H9 (cell line): ENCODE results near the gene ACVR1. TPM values are rescaled to one million over a fixed set of nuclear protein-coding genes. Genes with fewer than 3 reads are reported as not detected.

Source experiments
- DNase-seq: peaks from one replicate; pipeline ENCODE4 v3.0.0-alpha.2; 2017
- H2AFZ ChIP-seq: one replicate; pipeline ENCODE4 v1.6.1; 2013; ENCODE audit warnings: mild to moderate bottlenecking, low read length, control low read depth, moderate library complexity
- H2AK5ac ChIP-seq: 2 replicates; pipeline ENCODE4 v1.6.1; 2013; ENCODE audit warnings: low read length, control low read depth, mixed read lengths; ENCODE audit not compliant: insufficient read length
- H2BK120ac ChIP-seq: one replicate; pipeline ENCODE4 v1.6.1; 2013; ENCODE audit warnings: low read depth, mild to moderate bottlenecking, low read length, control low read depth, inconsistent platforms; ENCODE audit not compliant: poor library complexity, severe bottlenecking
- H2BK12ac ChIP-seq: 2 replicates; pipeline ENCODE4 v1.6.1; 2013; ENCODE audit warnings: low read length, control low read depth, mixed read lengths, low read depth; ENCODE audit not compliant: insufficient read length
- H2BK15ac ChIP-seq: 2 replicates; pipeline ENCODE4 v1.6.1; 2013; ENCODE audit warnings: low read depth, low read length, control low read depth
- H2BK20ac ChIP-seq: one replicate; pipeline ENCODE4 v1.6.1; 2013; ENCODE audit warnings: low read depth, mild to moderate bottlenecking, low read length, control low read depth, inconsistent platforms; ENCODE audit not compliant: poor library complexity, severe bottlenecking
- H2BK5ac ChIP-seq: 2 replicates; pipeline ENCODE4 v1.6.1; 2013; ENCODE audit warnings: low read length, control low read depth, mixed read lengths; ENCODE audit not compliant: insufficient read length
- H3K14ac ChIP-seq: 2 replicates; pipeline ENCODE4 v1.6.1; 2013; ENCODE audit warnings: low read length, control low read depth; ENCODE audit not compliant: insufficient read depth
- H3K18ac ChIP-seq: 2 replicates; pipeline ENCODE4 v1.6.1; 2013; ENCODE audit warnings: low read depth, mild to moderate bottlenecking, mixed read lengths, low read length, control low read depth; ENCODE audit not compliant: insufficient read length
- H3K23ac ChIP-seq: 2 replicates; pipeline ENCODE4 v1.6.1; 2013; ENCODE audit warnings: low read length, control low read depth, mixed read lengths, low read depth; ENCODE audit not compliant: insufficient read length
- H3K23me2 ChIP-seq: 2 replicates; pipeline ENCODE4 v1.6.1; 2013; ENCODE audit warnings: low read depth, mild to moderate bottlenecking, mixed read lengths, low read length, control low read depth; ENCODE audit not compliant: insufficient read length, poor library complexity, severe bottlenecking
- H3K27ac ChIP-seq: 2 replicates; pipeline ENCODE4 v1.5.1; 2013; ENCODE audit warnings: low read length, control low read depth, mixed read lengths, low read depth; ENCODE audit not compliant: insufficient read length
- H3K27me3 ChIP-seq: 2 replicates; pipeline ENCODE4 v1.6.1; 2013; ENCODE audit warnings: low read length, control low read depth, inconsistent platforms; ENCODE audit not compliant: insufficient read depth
- H3K4ac ChIP-seq: 2 replicates; pipeline ENCODE4 v1.6.1; 2013; ENCODE audit warnings: low read depth, mild to moderate bottlenecking, control low read depth, inconsistent platforms, low read length, moderate library complexity
- H3K4me1 ChIP-seq: 2 replicates; pipeline ENCODE4 v1.6.1; 2013; ENCODE audit warnings: low read length, control low read depth, inconsistent platforms; ENCODE audit not compliant: insufficient read depth
- H3K4me2 ChIP-seq: 2 replicates; pipeline ENCODE4 v1.6.1; 2013; ENCODE audit warnings: low read length, control low read depth, mixed read lengths; ENCODE audit not compliant: insufficient read length, insufficient read depth
- H3K56ac ChIP-seq: 2 replicates; pipeline ENCODE4 v1.6.1; 2013; ENCODE audit warnings: low read depth, mild to moderate bottlenecking, mixed read lengths, low read length, control low read depth; ENCODE audit not compliant: insufficient read length
- H3K79me1 ChIP-seq: 2 replicates; pipeline ENCODE4 v1.6.1; 2013; ENCODE audit warnings: low read depth, mild to moderate bottlenecking, moderate library complexity, low read length, control low read depth, inconsistent platforms; ENCODE audit not compliant: insufficient read depth, poor library complexity, severe bottlenecking
- H3K79me2 ChIP-seq: 2 replicates; pipeline ENCODE4 v1.6.1; 2013; ENCODE audit warnings: low read length, control low read depth, inconsistent platforms; ENCODE audit not compliant: insufficient read depth
- H3K9ac ChIP-seq: 2 replicates; pipeline ENCODE4 v1.6.1; 2013; ENCODE audit warnings: low read length, control low read depth, mixed read lengths; ENCODE audit not compliant: insufficient read length; ENCODE audit errors: extremely low read depth
- H3K9me3 ChIP-seq: one replicate; pipeline ENCODE4 v1.6.1; 2013; ENCODE audit warnings: low read depth, low read length, inconsistent platforms; ENCODE audit not compliant: control insufficient read depth
- H3T11ph ChIP-seq: one replicate; pipeline ENCODE4 v1.6.1; 2013; ENCODE audit warnings: mild to moderate bottlenecking, low read length, control low read depth, inconsistent platforms
- H4K20me1 ChIP-seq: one replicate; pipeline ENCODE4 v1.6.1; 2013; ENCODE audit not compliant: control insufficient read depth, insufficient read length, insufficient read depth
- H4K5ac ChIP-seq: 2 replicates; pipeline ENCODE4 v1.6.1; 2013; ENCODE audit warnings: low read depth, mild to moderate bottlenecking, mixed read lengths, low read length, control low read depth; ENCODE audit not compliant: insufficient read length
- H4K8ac ChIP-seq: replicated peaks from 2 replicates; pipeline ENCODE4 v1.6.1; 2013; ENCODE audit warnings: low read length, control low read depth, mixed read lengths, low read depth; ENCODE audit not compliant: insufficient read length
- H4K91ac ChIP-seq: 2 replicates; pipeline ENCODE4 v1.6.1; 2013; ENCODE audit warnings: low read depth, mild to moderate bottlenecking, moderate library complexity, mixed read lengths, low read length, control low read depth; ENCODE audit not compliant: insufficient read length
- H3K27ac Mint-ChIP-seq, 3 experiments: 2 replicates in 2 of 3; 3 replicates in 1 of 3; pipeline ENCODE4 v1.8.0; 2020 to 2021; ENCODE audit warnings: mixed read lengths in 3 of 3, mild to moderate bottlenecking in 1 of 3, moderate library complexity in 1 of 3
- H3K27me3 Mint-ChIP-seq: 2 replicates; pipeline ENCODE4 v1.8.0; 2021; ENCODE audit warnings: low read depth, mild to moderate bottlenecking, moderate library complexity, mixed read lengths
- H3K36me3 Mint-ChIP-seq, 3 experiments: 2 replicates in 2 of 3; 3 replicates in 1 of 3; pipeline ENCODE4 v1.8.0; 2020 to 2021; ENCODE audit warnings: low read depth in 3 of 3, mixed read lengths in 3 of 3; ENCODE audit not compliant: insufficient read depth in 1 of 3
- H3K4me1 Mint-ChIP-seq, 2 experiments: 2 replicates each; pipeline ENCODE4 v1.8.0; 2020; ENCODE audit warnings: mixed read lengths in 2 of 2
- H3K4me3 Mint-ChIP-seq, 2 experiments: 2 replicates in 1 of 2; 3 replicates in 1 of 2; pipeline ENCODE4 v1.8.0; 2020 to 2021; ENCODE audit warnings: mild to moderate bottlenecking in 2 of 2, mixed read lengths in 2 of 2, moderate library complexity in 1 of 2
- H3K9me3 Mint-ChIP-seq, 2 experiments: 2 replicates in 1 of 2; 3 replicates in 1 of 2; pipeline ENCODE4 v1.8.0; 2020; ENCODE audit warnings: mild to moderate bottlenecking in 2 of 2, mixed read lengths in 2 of 2, moderate library complexity in 1 of 2
- CTCF ChIP-seq: fragments of 200-600 bp; sonication (generic); conservative IDR thresholded peaks from 3 replicates; pipeline ENCODE4 v1.8.0; 2021; ENCODE audit warnings: antibody characterized with exemption, mild to moderate bottlenecking
- WGBS: extraction: QIAGEN DNeasy Blood & Tissue Kit; methylation state at CpG from one replicate; pipeline ENCODE4 v1.1.7; 2013; ENCODE audit warnings: missing lambda C conversion rate, low lambda C conversion rate, mixed read lengths; ENCODE audit not compliant: insufficient read length; ENCODE audit errors: extremely low coverage; 5-methylcytosine and 5-hydroxymethylcytosine counted together
- total RNA-seq: library from RNA; stranded (reverse); gene quantifications from 2 replicates; pipeline ENCODE4 v1.2.1, GENCODE V29; 2021

ACVR1 gene
- total RNA-seq, 1 experiment from 2014 or later = 21.2 TPM

- Histone ChIP-seq H3K79me1 (no peaks in the 10 kb centered on the region), H4K5ac (no peak overlapping the region), H4K8ac (no peak overlapping the region), H3K18ac (no peak overlapping the region), H3K27me3 (no peaks in the 10 kb centered on the region), H3K79me2 (no peaks in the 10 kb centered on the region), H2BK20ac (no peak overlapping the region), H2BK5ac (no peak overlapping the region), H2BK120ac (no peak overlapping the region), H3K9me3 (no peaks in the 10 kb centered on the region), H4K91ac (no peak overlapping the region), H2BK12ac (no peak overlapping the region), H3K23me2 (no peaks in the 10 kb centered on the region), H3T11ph (no peak overlapping the region), H3K4me2 (no peak overlapping the region), H3K56ac (no peak overlapping the region), H2AK5ac (no peak overlapping the region), H3K9ac (no peak overlapping the region), H3K4ac (no peak overlapping the region), H3K23ac (no peak overlapping the region), H2BK15ac (no peak overlapping the region), H3K14ac (no peak overlapping the region), H2AFZ (no peak overlapping the region), H4K20me1 (no peaks in the 10 kb centered on the region), H3K27ac (no peak overlapping the region), H3K4me1 (no peaks in the 10 kb centered on the region)
- Mint-ChIP-seq H3K4me1 (no peaks in the 10 kb centered on the region), H3K27ac (no peak overlapping the region), H3K4me3 (no peak overlapping the region), H3K36me3 (peaks cover 12 to 31% (median 20%) of the 10 kb centered on the region in 3 experiments; a peak in 6 of 7 replicates), H3K27me3 (no peaks in the 10 kb centered on the region), H3K9me3 (no peaks in the 10 kb centered on the region)
- TF ChIP-seq CTCF = no peak
- no peak for DNase-seq
- no CpG with 5 or more reads among the region's 1 CpG for WGBS
Measured at GRCh38 chr2:157815421-157815820, 60.7 kb downstream of the ACVR1 start.
